SIG-M5 treated with dmso at 0.1 percent for 504 hours (cell line): ENCODE results near the gene EBF4.

Experiments
- DNase-seq: peaks from one replicate; lab custom pipeline; 2025; ENCODE audit not compliant: unreplicated experiment; lab: John Stamatoyannopoulos, UW

The EBF4 gene

GRCh38 chr20:2741881-2742280, 49.3 kb downstream of the EBF4 start:
- DNase-seq = no peak

GRCh38 chr20:2742431-2742830, 49.9 kb downstream of the EBF4 start:
- DNase-seq = no peak

DNA sequence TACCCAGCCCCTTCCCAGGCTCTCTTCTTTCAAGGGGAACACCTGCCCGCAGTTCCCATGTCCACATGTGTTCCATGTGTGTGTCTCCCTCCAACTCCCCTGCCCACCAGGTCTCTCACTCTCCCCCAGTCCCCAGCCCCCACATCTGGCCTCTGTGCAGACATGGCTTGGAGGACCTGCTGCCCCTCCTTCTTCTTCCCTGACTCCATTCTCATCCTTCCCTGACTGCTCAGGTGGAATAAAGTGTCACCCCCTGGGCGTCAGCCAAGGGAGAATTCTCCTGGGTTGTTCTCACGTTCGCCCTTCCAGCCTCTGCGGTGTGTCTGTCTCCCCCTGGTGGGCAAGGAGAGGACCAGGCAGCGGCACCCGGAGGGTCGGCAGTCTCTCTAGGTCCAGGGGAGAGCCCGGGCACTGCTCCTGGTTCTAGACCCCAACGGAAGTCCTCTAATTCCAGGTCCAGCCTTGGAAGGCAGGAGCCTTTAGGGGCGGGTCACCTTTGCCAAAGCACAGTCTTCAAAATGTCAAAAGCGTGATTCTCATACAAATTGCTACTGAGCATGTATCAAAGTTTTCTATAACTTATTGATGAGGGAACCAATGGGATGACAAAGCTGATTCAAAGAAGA, 50.5 kb downstream of the EBF4 start:
- peak; percentile 62 for DNase-seq

DNA sequence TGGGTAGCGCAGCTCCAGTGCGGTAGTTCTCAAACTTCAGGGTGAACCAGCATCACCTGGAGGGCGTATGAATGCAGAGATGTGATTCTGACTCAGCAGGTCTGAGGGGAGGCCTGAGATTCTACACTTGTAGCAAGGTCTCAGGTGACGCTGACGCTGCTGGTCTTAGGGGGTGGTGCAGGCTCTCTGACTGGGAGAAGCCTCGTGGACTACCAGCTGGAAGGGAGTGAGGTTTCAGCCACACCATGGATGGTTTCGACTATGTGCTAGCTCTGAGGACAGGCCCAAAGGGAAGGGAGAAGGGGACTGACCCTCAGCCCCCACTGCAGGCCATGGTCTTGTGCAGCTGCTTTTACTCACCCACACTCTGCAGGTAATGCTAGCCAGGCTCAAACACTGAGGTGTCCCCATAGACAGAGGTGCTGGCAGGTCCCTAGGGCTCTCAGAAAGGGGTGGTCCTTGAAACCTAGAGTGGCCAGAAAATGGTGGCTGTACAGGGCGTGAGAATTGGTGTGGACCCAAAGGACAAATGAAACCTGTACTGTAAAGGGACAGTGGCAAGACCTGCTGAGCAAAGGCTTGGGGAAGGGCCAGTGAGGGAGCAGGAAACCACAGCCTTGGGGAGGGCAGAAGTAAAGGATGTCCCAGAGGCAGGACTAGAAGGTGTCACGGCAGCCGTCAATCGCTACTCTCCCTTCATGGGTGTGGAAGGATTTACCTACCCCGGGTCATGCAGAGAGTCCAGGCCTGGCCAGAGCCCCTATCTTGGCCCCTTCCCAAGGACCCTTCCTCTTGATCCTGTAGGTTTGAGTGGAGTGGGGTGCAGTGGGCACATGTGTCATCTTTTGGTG, 52.7 kb downstream of the EBF4 start:
- DNase-seq = no peak

DNA sequence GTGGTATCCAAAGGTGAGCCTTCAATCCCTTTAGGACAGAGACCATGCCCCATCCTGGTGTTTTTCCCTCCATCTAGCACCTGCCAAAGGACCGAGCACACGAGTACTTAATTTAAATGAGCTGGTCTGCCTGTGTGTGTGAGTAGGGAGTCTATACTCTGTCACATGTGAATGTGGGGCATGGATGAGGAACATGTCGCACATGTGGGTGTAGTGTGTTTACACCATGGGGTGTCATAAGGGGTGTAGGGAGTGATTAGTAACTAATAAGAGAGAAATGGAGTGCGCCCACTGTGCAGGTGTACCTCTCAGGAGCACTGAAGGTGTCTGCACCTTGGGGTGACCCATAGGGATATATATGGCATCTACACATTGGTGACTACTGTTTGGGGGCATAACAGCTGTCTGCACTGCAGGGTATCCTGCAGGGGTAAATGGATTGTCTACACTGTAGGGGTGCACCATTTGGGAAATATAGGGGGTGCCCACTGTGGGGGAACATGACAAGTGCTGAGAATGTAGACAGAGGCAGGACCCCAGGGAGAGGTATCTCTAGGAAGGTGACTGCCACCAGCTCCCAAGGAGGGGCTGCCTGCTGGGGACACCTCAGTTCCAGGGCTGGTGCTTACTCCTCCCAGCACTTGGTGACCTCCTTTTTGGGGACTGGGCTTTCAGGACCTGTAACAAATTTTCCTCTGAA, 53.5 kb downstream of the EBF4 start:
- DNase-seq = no peak

GRCh38 chr20:2746636-2747265, 54.2 kb downstream of the EBF4 start:
- DNase-seq = peak; percentile 79

- no peak for DNase-seq
These were observed 55.2 kb downstream of the EBF4 start for GRCh38 chr20:2747676-2748235.

- DNase-seq = no peak
These were observed 56.2 kb downstream of the EBF4 start for GRCh38 chr20:2748551-2749342.

GRCh38 chr20:2749343-2749950, 56.9 kb downstream of the EBF4 start:
- DNase-seq = no peak

- DNase-seq = no peak
These were observed 57.4 kb downstream of the EBF4 start for GRCh38 chr20:2749951-2750490.

- DNase-seq = peak; percentile 88
These were observed 58.1 kb downstream of the EBF4 start for GRCh38 chr20:2750491-2751251.

GRCh38 chr20:2751347-2751877, 58.8 kb downstream of the EBF4 start:
- DNase-seq = no peak

DNA sequence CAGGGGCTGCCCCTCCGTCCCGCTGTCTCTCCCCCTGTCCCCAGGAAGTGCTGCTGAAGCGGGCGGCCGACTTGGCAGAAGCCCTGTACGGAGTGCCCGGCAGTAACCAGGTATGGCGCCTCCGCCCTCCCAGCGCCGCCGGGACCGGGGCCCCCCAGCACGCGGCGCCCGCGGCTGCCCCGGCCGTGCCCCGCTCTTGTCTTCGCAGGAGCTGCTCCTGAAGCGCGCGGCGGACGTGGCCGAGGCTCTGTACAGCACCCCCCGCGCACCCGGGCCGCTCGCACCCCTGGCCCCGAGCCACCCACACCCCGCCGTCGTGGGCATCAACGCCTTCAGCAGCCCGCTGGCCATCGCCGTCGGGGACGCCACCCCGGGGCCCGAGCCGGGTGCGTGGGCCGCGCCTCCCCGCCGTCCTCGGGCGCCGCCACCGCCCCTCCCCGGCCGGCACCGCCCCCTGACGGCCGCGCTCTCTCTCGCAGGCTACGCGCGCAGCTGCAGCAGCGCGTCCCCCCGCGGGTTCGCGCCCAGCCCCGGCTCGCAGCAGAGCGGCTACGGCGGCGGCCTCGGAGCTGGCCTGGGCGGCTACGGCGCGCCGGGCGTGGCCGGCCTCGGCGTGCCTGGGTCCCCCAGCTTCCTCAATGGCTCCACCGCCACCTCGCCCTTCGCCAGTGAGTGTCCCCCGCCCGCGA, 59.4 kb downstream of the EBF4 start:
- no peak for DNase-seq

- DNase-seq = peak; percentile 33
These were observed 60.2 kb downstream of the EBF4 start for GRCh38 chr20:2752567-2753460.

- no peak for DNase-seq
These were observed 61.0 kb downstream of the EBF4 start for GRCh38 chr20:2753461-2754040.

DNA sequence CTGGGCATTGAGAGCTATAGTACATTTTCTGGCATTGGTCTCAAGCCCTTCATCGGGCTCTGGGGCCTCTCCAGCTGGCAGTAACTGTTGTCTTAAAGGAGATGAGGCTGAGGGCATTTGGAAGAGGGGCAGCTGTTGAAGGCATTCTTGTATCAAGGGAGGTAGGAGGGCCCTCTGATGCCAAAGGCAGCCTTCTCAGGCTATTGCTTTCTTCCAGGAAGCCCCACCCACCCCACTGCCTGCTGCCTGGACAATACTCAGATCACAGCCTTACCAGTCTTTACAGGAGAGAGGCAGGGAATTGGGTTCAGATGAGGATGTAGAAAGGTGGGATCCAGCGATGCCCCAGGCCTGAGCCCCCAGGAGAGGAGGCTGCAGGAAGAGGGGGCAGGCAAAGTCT, 61.8 kb downstream of the EBF4 start:
- no peak for DNase-seq
